Measurements from ENCODE around the gene OR5B21. TPM values are rescaled to one million over a fixed set of nuclear protein-coding genes. Genes with fewer than 3 reads are reported as not detected.

Gene OR5B21
- total and polyA plus RNA-seq, 4 donors = not detected

DNA sequence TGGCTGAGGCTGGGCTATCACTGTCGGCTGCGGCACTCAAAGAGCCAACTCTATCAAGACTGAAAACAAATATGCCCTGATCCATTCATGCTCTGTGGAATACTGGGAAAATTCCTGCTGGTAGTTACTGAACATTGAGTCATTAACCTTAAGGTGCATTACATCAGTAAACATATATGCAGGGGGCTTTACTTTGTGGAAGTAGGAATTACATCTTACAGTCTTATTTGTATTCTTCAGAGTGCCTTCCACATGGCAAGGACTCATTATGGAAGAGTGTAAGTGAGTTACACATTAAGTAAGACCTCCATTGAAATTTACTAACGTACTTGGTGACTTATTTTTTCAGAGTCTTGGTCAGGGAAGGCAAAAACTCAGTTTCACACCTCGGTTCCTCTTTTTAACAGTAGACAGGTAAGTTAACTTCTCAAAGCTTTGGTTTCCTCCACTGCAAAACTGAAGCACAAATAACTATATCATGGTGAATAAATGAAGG, 4.5 kb downstream of the OR5B21 start:
- no peak overlapping the region for H3K4me3 ChIP-seq (ENCODE audit: low read length in 2 of 2)
- no peaks in the 10 kb centered on the region for H3K36me3 ChIP-seq (ENCODE audit: control insufficient read depth in 1 of 2, insufficient read depth in 2 of 2, low read length in 1 of 2)
- WGBS, 2 donors = 86 to 88% methylated on average over 4 of the region's 4 CpGs
- intact Hi-C loops (cut with DNase I) = no loop called here
- H3K4me1 ChIP-seq (ENCODE audit: control insufficient read depth in 1 of 2, insufficient read depth in 2 of 2, low read length in 2 of 2) = no peaks in the 10 kb centered on the region
- no peaks in the 10 kb centered on the region for H3K9me3 ChIP-seq (ENCODE audit: control insufficient read depth, low read length)
- no peaks in the 10 kb centered on the region for H3K27me3 ChIP-seq (ENCODE audit: control insufficient read depth in 1 of 2, insufficient read depth in 2 of 2, low read length in 1 of 2)
- DNase-seq (no peak), ATAC-seq (ENCODE audit: low FRiP score) (no peak)
- H3K27ac ChIP-seq (ENCODE audit: low read depth in 1 of 2, low read length in 2 of 2) = no peak overlapping the region

DNA sequence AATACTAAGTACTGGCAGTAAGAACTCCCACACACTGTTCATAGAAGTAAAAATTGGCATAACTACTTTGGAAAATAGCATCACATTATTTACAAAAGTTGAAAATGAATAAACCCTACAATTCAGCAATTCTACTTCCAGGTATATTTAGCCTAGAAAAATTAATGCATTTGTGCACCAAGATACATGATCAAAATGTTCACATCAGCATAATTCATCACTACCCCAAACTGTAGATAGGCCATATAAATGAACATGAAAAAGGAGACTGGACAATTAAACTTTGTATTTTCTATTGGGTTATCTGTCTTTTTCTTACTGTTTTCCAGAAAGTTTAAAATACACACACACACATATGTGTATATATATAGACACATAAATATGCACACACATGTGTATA, 5.9 kb downstream of the OR5B21 start:
- ATAC-seq (ENCODE audit: low FRiP score) (no peak), DNase-seq (no peak)
- intact Hi-C loops (cut with DNase I) = no loop called here
- H3K27me3 ChIP-seq (ENCODE audit: control insufficient read depth in 1 of 2, insufficient read depth in 2 of 2, low read length in 1 of 2) = no peaks in the 10 kb centered on the region
- H3K36me3 ChIP-seq (ENCODE audit: control insufficient read depth in 1 of 2, insufficient read depth in 2 of 2, low read length in 1 of 2) = no peaks in the 10 kb centered on the region
- no peaks in the 10 kb centered on the region for H3K9me3 ChIP-seq (ENCODE audit: control insufficient read depth, low read length)
- no peak overlapping the region for H3K4me3 ChIP-seq (ENCODE audit: low read length in 2 of 2)
- H3K4me1 ChIP-seq (ENCODE audit: control insufficient read depth in 1 of 2, insufficient read depth in 2 of 2, low read length in 2 of 2) = no peaks in the 10 kb centered on the region
- no peak overlapping the region for H3K27ac ChIP-seq (ENCODE audit: low read depth in 1 of 2, low read length in 2 of 2)

GRCh38 chr11:58498464-58498863, 9.4 kb downstream of the OR5B21 start:
- Histone ChIP-seq H3K27me3 (ENCODE audit: control insufficient read depth in 1 of 2, insufficient read depth in 2 of 2, low read length in 1 of 2) (no peaks in the 10 kb centered on the region), H3K27ac (ENCODE audit: low read depth in 1 of 2, low read length in 2 of 2) (no peak overlapping the region), H3K4me3 (ENCODE audit: low read length in 2 of 2) (no peak overlapping the region), H3K4me1 (ENCODE audit: control insufficient read depth in 1 of 2, insufficient read depth in 2 of 2, low read length in 2 of 2) (peaks cover 3 to 9% of the 10 kb centered on the region in 2 donors), H3K9me3 (ENCODE audit: control insufficient read depth, low read length) (no peaks in the 10 kb centered on the region), H3K36me3 (ENCODE audit: control insufficient read depth in 1 of 2, insufficient read depth in 2 of 2, low read length in 1 of 2) (no peaks in the 10 kb centered on the region)
- DNase-seq (no peak), ATAC-seq (ENCODE audit: low FRiP score) (no peak)
- 37 to 46% methylated on average over 2 of the region's 2 CpGs for WGBS, 2 donors
- intact Hi-C loops (cut with DNase I) = no loop called here

GRCh38 chr11:58497951-58498350, 10.0 kb downstream of the OR5B21 start:
- Histone ChIP-seq H3K4me3 (ENCODE audit: low read length in 2 of 2) (no peak overlapping the region), H3K27ac (ENCODE audit: low read depth in 1 of 2, low read length in 2 of 2) (no peak overlapping the region), H3K4me1 (ENCODE audit: control insufficient read depth in 1 of 2, insufficient read depth in 2 of 2, low read length in 2 of 2) (peaks cover 3 to 9% of the 10 kb centered on the region in 2 donors), H3K9me3 (ENCODE audit: control insufficient read depth, low read length) (no peaks in the 10 kb centered on the region), H3K27me3 (ENCODE audit: control insufficient read depth in 1 of 2, insufficient read depth in 2 of 2, low read length in 1 of 2) (no peaks in the 10 kb centered on the region), H3K36me3 (ENCODE audit: control insufficient read depth in 1 of 2, insufficient read depth in 2 of 2, low read length in 1 of 2) (no peaks in the 10 kb centered on the region)
- no peak for ATAC-seq (ENCODE audit: low FRiP score)
- no peak for DNase-seq
- intact Hi-C loops (cut with DNase I) = no loop called here
- 92 to 93% methylated on average over 2 of the region's 2 CpGs for WGBS, 2 donors

- Histone ChIP-seq H3K27me3 (ENCODE audit: control insufficient read depth in 1 of 2, insufficient read depth in 2 of 2, low read length in 1 of 2) (no peaks in the 10 kb centered on the region), H3K36me3 (ENCODE audit: control insufficient read depth in 1 of 2, insufficient read depth in 2 of 2, low read length in 1 of 2) (no peaks in the 10 kb centered on the region), H3K4me3 (ENCODE audit: low read length in 2 of 2) (no peak overlapping the region), H3K4me1 (ENCODE audit: control insufficient read depth in 1 of 2, insufficient read depth in 2 of 2, low read length in 2 of 2) (peaks cover 3 to 12% of the 10 kb centered on the region in 2 donors), H3K9me3 (ENCODE audit: control insufficient read depth, low read length) (no peaks in the 10 kb centered on the region), H3K27ac (ENCODE audit: low read depth in 1 of 2, low read length in 2 of 2) (no peak overlapping the region)
- no peak for ATAC-seq (ENCODE audit: low FRiP score)
- intact Hi-C loops (cut with DNase I) = no loop called here
- 49 to 54% methylated on average over 2 of the region's 2 CpGs for WGBS, 2 donors
- DNase-seq = no peak
Measured at GRCh38 chr11:58495906-58496305, 12.0 kb downstream of the OR5B21 start.

GRCh38 chr11:58494101-58494500, 13.8 kb downstream of the OR5B21 start:
- peak overlapping the region in 1 of 2 donors; percentile 18 for H3K27ac ChIP-seq (ENCODE audit: low read depth in 1 of 2, low read length in 2 of 2)
- no peaks in the 10 kb centered on the region for H3K36me3 ChIP-seq (ENCODE audit: control insufficient read depth in 1 of 2, insufficient read depth in 2 of 2, low read length in 1 of 2)
- no peaks in the 10 kb centered on the region for H3K9me3 ChIP-seq (ENCODE audit: control insufficient read depth, low read length)
- no peaks in the 10 kb centered on the region for H3K27me3 ChIP-seq (ENCODE audit: control insufficient read depth in 1 of 2, insufficient read depth in 2 of 2, low read length in 1 of 2)
- no peak for ATAC-seq (ENCODE audit: low FRiP score)
- DNase-seq = no peak
- intact Hi-C loops (cut with DNase I) = no loop called here
- peaks cover 3 to 12% of the 10 kb centered on the region in 2 donors for H3K4me1 ChIP-seq (ENCODE audit: control insufficient read depth in 1 of 2, insufficient read depth in 2 of 2, low read length in 2 of 2)
- no peak overlapping the region for H3K4me3 ChIP-seq (ENCODE audit: low read length in 2 of 2)

GRCh38 chr11:58493676-58494075, 14.2 kb downstream of the OR5B21 start:
- no peak for DNase-seq
- Histone ChIP-seq H3K36me3 (ENCODE audit: control insufficient read depth in 1 of 2, insufficient read depth in 2 of 2, low read length in 1 of 2) (no peaks in the 10 kb centered on the region), H3K4me1 (ENCODE audit: control insufficient read depth in 1 of 2, insufficient read depth in 2 of 2, low read length in 2 of 2) (peaks cover 3 to 12% of the 10 kb centered on the region in 2 donors), H3K27ac (ENCODE audit: low read depth in 1 of 2, low read length in 2 of 2) (peak overlapping the region in 1 of 2 donors; percentile 18), H3K9me3 (ENCODE audit: control insufficient read depth, low read length) (no peaks in the 10 kb centered on the region), H3K27me3 (ENCODE audit: control insufficient read depth in 1 of 2, insufficient read depth in 2 of 2, low read length in 1 of 2) (no peaks in the 10 kb centered on the region), H3K4me3 (ENCODE audit: low read length in 2 of 2) (no peak overlapping the region)
- no peak for ATAC-seq (ENCODE audit: low FRiP score)
- intact Hi-C loops (cut with DNase I) = no loop called here
- 41 to 42% methylated on average over 2 of the region's 2 CpGs for WGBS, 2 donors

DNA sequence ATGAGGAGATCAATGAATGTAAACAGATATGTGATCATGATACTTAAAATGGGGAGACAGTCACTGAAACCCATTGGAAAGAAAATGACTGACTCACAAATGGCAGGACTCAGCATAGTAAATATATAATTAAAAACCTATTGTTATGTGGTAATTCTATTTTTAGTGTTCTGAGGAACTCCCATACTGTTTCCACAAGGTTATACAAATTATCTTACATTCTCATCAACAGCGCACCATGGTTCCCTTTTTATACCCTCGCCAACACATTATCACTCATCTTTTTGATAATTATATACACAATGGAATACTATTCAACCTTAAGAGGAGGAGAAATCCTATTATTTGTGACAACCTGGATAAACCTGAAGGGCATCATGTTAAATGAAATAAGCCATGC, 17.1 kb downstream of the OR5B21 start:
- DNase-seq (no peak), ATAC-seq (ENCODE audit: low FRiP score) (no peak)
- Histone ChIP-seq H3K36me3 (ENCODE audit: control insufficient read depth in 1 of 2, insufficient read depth in 2 of 2, low read length in 1 of 2) (no peaks in the 10 kb centered on the region), H3K27ac (ENCODE audit: low read depth in 1 of 2, low read length in 2 of 2) (no peak overlapping the region), H3K27me3 (ENCODE audit: control insufficient read depth in 1 of 2, insufficient read depth in 2 of 2, low read length in 1 of 2) (no peaks in the 10 kb centered on the region), H3K4me1 (ENCODE audit: control insufficient read depth in 1 of 2, insufficient read depth in 2 of 2, low read length in 2 of 2) (peaks cover 3 to 12% of the 10 kb centered on the region in 2 donors), H3K4me3 (ENCODE audit: low read length in 2 of 2) (no peak overlapping the region), H3K9me3 (ENCODE audit: control insufficient read depth, low read length) (no peaks in the 10 kb centered on the region)
- intact Hi-C loops (cut with DNase I) = no loop called here
- WGBS, 2 donors = 63 to 83% methylated on average over 2 of the region's 2 CpGs

- Histone ChIP-seq H3K4me1 (ENCODE audit: control insufficient read depth in 1 of 2, insufficient read depth in 2 of 2, low read length in 2 of 2) (no peaks in the 10 kb centered on the region), H3K9me3 (ENCODE audit: control insufficient read depth, low read length) (no peaks in the 10 kb centered on the region), H3K36me3 (ENCODE audit: control insufficient read depth in 1 of 2, insufficient read depth in 2 of 2, low read length in 1 of 2) (no peaks in the 10 kb centered on the region), H3K27ac (ENCODE audit: low read depth in 1 of 2, low read length in 2 of 2) (no peak overlapping the region), H3K27me3 (ENCODE audit: control insufficient read depth in 1 of 2, insufficient read depth in 2 of 2, low read length in 1 of 2) (peaks cover 0 to 1% of the 10 kb centered on the region in 2 donors), H3K4me3 (ENCODE audit: low read length in 2 of 2) (no peak overlapping the region)
- ATAC-seq (ENCODE audit: low FRiP score) = no peak
- DNase-seq = no peak
- intact Hi-C loops (cut with DNase I) = no loop called here
Measured at GRCh38 chr11:58487170-58487569, 20.7 kb downstream of the OR5B21 start.
